GM19463 (cell line): Measurements from ENCODE around the gene ATOH1.

Experiments
- ATAC-seq: cut with Tn5 transposase; IDR thresholded peaks from one replicate; pipeline ENCODE4 v1.9.1; 2021; ENCODE audit warnings: mild to moderate bottlenecking, moderate library complexity; ENCODE audit not compliant: unreplicated experiment

ATOH1 gene

DNA sequence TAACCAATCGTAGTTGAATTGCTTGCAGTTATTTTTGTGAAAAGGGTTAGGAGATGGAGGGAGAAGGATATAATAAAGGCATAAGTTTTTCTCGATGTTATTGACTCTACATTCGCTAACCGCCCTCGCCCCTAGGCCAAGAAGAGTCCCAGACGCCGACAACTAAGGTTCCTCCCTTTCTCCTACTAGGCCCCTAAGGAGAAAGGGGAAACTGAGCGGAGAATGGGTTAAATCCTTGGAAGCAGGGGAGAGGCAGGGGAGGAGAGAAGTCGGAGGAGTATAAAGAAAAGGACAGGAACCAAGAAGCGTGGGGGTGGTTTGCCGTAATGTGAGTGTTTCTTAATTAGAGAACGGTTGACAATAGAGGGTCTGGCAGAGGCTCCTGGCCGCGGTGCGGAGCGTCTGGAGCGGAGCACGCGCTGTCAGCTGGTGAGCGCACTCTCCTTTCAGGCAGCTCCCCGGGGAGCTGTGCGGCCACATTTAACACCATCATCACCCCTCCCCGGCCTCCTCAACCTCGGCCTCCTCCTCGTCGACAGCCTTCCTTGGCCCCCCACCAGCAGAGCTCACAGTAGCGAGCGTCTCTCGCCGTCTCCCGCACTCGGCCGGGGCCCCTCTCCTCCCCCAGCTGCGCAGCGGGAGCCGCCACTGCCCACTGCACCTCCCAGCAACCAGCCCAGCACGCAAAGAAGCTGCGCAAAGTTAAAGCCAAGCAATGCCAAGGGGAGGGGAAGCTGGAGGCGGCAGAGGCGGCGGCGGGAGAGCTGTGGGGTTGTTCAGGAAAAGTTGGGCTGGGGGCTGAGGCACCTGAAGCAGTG lies 5.9 kb downstream of the ATOH1 start:
- ATAC-seq, result peak; percentile 32

DNA sequence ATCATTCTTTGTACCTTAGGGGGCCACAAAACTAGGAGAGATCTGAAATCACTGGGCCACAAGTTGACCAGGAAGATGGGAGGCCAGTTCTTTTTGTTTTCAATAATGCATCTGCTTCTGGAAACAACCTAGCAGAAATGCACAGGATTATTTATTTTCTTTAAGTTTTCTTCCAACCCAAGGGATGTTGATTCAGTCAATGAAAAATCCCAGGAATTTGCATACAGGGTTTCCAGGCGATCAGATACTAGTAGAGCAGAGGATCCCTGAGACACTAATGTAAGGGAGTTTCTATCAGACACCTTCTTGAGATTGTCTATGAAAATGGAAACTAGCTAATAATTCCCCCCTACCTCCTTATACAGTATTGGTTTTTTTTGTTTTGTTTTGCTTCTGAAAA lies 7.4 kb downstream of the ATOH1 start:
- ATAC-seq, result no peak

DNA sequence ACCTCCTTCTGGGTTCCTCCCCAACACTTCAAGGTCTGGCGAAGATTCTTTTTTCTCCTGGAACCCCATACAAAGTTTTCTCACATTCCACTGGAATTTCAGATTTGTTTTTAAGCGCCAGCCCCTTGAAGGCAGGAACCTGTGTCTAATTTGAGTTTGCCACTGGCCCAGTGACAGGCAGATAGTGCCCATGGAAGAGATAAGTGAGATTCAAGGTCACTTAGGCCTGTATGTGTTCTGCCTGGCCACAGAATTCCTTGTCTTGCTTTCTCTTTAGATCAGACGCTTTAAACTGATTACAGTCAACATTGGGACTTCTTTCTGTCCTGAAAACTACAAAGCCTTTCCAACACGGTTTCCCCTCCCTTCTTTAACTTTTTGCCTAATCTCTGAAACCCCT lies 11.2 kb downstream of the ATOH1 start:
- no peak for ATAC-seq

DNA sequence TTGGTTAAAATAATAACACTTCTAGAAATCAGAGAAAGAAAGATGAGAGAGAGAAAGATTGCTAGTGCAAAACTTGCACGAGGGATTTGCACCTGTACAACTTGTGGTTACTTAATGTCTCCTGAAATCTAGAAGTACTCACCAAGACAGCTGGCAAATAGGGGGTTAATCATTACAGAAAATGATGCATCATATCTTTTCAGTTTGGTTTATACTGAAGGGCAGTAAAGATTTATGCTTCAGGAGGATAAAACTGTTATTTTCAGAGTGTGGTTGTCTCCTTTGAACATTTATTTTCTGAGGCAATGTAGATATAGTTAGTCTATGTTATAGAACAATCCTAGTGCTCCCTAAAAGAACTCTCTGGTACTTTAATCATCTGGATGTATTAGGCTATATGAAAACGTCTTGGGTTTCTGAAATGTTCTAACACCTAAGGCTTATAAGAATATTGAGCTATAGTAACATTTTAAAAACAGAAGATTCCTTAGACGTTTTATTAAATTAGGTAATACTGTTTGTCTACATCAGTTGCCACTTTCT lies 13.3 kb downstream of the ATOH1 start:
- ATAC-seq, result peak; percentile 54

DNA sequence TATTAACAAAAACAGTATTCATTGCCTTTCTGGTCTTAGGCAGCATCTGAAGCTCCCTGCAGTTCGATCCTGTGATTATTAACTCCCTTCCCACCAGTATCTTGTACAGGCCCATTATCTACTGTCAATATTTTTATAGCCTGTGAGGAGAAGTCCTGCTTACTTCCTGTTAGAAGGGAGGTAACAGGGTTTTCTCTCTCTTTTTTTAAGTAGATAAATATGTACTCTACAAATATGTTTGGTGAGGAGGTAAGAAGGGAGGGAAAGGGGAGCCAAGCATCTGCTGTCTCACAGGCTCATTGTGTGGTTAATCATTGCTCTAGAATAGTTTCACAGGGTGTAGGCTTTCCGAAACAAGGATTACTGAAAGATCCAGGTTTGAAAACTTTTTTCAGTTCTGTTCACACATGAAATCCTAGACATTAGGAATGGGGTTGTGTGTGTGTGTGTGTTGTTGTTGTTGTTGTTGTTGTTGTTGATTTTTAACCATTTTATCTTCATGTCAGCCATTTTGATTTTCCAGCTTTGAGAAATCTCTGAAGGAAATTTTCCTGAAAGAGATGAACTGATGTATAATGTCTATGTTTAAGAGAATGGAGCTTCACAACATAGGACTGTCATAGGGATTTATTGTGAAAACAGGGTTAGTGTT lies 14.2 kb downstream of the ATOH1 start:
- ATAC-seq, result peak; percentile 74

DNA sequence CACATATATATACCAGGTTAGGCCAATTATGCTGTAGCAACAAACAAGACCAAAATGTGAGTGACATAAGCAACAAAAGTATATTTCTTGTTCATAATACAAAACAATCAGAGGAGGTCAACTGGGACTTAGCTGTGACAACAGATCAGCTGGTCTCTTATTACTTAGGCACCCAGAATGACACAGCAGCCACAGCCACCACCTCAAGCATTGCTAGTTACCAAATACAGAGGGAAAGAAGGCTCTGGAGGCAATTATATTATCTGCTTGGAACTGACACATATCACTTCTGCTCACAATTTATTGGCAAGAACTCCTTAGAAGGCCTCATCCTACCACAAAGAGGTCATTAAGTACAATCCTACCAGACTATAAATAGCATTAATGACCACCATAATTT lies 15.2 kb downstream of the ATOH1 start:
- ATAC-seq, result no peak

DNA sequence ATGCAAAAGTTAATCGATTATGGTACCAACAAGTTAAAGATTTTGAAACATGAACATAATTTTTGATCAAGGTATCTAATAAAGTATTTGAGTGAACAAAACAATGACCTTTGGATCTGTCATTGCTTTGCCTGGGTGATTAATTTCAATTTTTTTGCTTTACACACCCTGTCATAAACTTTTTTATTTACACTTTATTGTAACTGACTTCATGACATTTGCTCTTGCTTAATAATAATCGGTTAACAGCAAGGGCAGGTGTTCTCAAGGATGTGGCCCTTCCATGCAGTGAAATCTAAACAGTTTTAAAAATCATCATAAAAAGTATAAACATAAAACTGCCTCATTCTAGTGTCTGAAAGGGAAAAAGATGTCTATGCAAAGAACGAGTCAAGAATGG lies 24.1 kb downstream of the ATOH1 start:
- ATAC-seq, result no peak

DNA sequence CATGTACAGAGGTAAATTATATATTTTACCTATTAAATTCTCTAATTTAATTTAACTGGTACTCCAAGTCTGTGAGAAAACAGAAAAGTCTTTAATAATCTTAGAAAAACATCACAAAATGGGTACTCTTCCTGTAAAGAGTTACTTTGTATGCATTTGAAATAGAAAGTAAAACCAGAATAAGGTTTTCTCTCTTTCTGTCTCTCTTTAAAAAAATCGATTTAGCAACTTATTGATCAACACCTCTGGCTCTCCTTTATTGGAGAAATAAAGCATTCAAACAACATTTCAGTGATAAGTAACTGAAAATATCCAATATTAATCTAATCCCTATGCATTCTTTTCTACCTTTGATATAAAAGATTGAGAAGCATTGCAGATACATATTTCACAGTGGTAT lies 27.4 kb downstream of the ATOH1 start:
- ATAC-seq, result no peak

DNA sequence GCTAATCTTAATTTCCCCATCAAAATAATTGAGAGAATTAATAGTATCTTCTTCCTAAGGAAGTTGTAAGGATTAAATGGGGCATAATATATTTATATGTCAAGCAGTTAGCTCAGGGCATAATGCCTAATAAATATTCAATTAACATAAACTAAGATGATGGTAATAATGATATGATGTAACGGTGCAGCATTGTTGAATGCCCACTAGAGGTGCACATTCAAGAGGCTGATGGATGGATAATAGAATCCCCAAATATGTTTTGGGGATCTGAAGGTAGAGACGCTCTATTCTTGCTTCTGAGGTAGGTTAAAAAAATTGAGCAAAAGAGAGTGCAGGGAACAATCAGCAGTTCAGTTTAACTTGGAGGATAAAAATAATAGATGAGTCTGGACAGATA lies 37.1 kb downstream of the ATOH1 start:
- ATAC-seq, result no peak

DNA sequence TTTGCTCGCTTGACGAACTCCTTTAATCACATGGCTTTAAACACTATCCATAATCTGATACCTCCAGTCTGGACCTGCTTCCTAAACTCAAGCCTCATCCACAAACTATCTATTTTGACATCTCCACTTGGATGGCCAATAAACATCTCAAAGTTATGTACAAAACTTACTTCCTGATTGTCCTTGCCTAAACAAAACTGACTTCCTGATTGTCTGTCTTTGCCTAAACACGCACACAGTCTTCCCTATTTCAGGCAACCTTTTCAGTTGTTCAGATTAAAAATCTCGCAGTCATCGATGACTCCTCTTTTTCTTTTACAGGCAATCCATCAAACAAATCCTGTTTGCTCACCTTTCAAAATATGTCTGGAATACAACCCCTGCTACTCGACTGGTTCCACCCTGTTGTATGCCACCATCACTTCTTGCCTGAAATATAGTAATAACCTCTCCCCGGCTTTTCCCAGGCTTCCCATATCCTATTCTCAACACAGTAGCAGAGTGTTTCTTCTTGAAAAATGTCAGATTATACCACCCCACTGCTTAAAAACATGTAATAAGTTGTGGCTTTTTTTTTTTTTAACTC lies 39.0 kb downstream of the ATOH1 start:
- no peak for ATAC-seq

DNA sequence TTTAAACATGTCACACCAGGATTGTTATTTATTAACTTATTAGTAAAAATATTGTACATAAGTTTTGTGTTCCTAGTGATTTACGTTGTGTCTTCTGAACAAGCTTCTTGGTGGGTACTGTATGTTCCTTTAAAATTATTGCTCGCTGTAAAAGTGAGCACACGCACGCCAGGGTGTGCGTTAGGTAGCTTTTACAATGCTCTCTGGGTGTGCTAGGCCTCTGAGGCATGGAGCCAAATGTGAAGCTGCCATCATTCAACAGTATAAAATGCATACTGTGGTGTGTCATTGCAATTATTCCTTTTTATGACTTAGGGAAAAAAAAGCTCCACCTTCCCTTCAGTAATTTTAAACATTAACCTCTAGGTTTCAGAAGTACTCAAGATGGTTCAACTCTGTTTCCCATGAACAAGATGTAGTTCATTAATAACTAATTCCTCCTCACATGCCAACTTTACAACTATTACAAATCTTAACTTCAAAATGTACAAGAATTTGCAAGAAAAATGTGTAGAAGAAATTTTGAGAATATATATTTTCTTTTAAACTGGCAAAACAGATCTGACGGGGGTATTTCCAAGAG lies 42.4 kb downstream of the ATOH1 start:
- ATAC-seq, result peak; percentile 57

DNA sequence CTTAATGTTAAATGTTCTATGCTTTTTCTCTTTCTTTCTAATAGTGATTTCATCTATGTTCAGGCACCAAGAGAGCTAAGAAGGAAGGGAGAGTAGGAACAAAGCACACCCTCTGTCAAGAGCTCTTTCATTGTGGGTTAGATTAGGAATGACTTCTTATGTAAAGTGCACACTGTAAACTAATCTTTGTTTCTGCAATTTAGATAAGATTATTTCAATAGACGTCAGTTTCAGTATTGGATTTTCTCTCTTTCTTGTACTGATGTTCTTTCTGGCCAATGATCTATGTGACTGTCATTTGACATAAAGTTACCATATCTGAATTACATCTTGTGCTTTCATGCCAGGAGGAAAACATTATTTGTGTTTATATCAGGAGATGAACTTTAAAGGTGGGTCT lies 48.2 kb downstream of the ATOH1 start:
- no peak for ATAC-seq

DNA sequence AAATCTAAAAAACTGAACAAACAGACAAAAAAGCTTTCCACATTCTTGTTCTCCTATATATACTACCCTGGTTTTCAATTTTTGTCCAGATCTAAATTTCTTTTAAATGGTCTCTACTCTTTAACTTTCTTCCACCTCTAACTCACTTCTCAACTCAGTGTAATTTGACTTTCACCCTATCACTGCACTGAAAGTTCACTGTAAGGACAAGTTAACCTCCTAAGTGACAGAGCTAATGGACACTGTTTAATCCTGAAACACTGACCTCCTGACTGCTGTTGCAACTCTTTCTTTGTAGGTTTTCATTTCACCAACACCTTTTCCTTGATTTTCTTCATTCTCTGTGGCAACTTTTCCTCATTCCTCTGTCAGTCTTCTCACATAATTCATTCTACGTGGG lies 50.0 kb downstream of the ATOH1 start:
- ATAC-seq, result peak; percentile 49

DNA sequence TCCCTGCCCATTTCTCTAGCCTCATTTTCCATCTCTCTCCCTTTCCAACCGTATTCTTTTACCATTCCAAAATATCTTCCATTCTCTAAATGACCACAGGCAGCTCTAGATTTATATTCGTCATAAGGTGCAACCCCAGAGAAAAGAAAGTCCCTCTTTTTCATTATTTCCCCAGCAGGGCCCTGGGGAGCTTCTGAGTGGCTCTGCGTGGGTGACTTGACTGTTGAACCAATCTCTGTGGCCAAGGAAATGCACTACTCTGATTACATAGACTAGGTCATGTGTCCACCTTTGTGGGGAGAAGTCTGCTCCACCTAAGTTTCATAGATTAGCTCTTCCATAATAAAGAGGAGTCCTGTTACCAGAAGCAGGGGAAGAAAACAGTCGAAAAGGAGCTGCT lies 51.4 kb downstream of the ATOH1 start:
- peak; percentile 92 for ATAC-seq
